Dedifferentiated amniotic fluid mesenchymal stem cell (primary cell): Measurements from ENCODE around the gene CSNK1A1.
"Not testable (repeated sequence)": the region's sequence is repeated elsewhere in the genome, so short reads cannot be mapped to it uniquely, and the experiment has no call there.

Experiments
- DNase-seq: peaks from one replicate; pipeline ENCODE4 v3.0.0-alpha.2; 2016; ENCODE audit errors: extremely low spot score

CSNK1A1 gene

GRCh38 chr5:149456597-149457392, 94.4 kb downstream of the CSNK1A1 start:
- no peak for DNase-seq

GRCh38 chr5:149455889-149456409, 95.3 kb downstream of the CSNK1A1 start:
- no peak for DNase-seq

- no peak for DNase-seq
Observed at GRCh38 chr5:149453618-149454415, 97.4 kb downstream of the CSNK1A1 start.

- peak; percentile 92 for DNase-seq
Observed at GRCh38 chr5:149452665-149453617, 98.3 kb downstream of the CSNK1A1 start.

- DNase-seq: no peak
Observed at GRCh38 chr5:149452007-149452664, 99.1 kb downstream of the CSNK1A1 start.

- DNase-seq: peak; percentile 56
Observed at GRCh38 chr5:149450199-149450598, 101.0 kb downstream of the CSNK1A1 start.

GRCh38 chr5:149448831-149449714, 102.2 kb downstream of the CSNK1A1 start:
- DNase-seq: no peak

- DNase-seq: no peak
Observed at GRCh38 chr5:149448431-149448830, 102.8 kb downstream of the CSNK1A1 start.

- no peak for DNase-seq
Observed at GRCh38 chr5:149447373-149448367, 103.6 kb downstream of the CSNK1A1 start.

GRCh38 chr5:149446794-149447193, 104.4 kb downstream of the CSNK1A1 start:
- not testable (repeated sequence) for DNase-seq

GRCh38 chr5:149445739-149446369, 105.4 kb downstream of the CSNK1A1 start:
- peak; percentile 95 for DNase-seq

- no peak for DNase-seq
Observed at GRCh38 chr5:149445343-149445738, 105.9 kb downstream of the CSNK1A1 start.

- not testable (repeated sequence) for DNase-seq
Observed at GRCh38 chr5:149444430-149444829, 106.8 kb downstream of the CSNK1A1 start.

GRCh38 chr5:149443210-149443609, 108.0 kb downstream of the CSNK1A1 start:
- no peak for DNase-seq

GRCh38 chr5:149442563-149443182, 108.6 kb downstream of the CSNK1A1 start:
- peak; percentile 54 for DNase-seq
